Measurements from ENCODE around the gene AMHR2. TPM values are rescaled to one million over a fixed set of nuclear protein-coding genes. Genes with fewer than 3 reads are reported as not detected.
A peak's percentile ranks its signal among the peaks of the same experiment; 100 is the strongest.

The AMHR2 gene
- total RNA-seq, 1 experiment from 2014 or later: not detected

DNA sequence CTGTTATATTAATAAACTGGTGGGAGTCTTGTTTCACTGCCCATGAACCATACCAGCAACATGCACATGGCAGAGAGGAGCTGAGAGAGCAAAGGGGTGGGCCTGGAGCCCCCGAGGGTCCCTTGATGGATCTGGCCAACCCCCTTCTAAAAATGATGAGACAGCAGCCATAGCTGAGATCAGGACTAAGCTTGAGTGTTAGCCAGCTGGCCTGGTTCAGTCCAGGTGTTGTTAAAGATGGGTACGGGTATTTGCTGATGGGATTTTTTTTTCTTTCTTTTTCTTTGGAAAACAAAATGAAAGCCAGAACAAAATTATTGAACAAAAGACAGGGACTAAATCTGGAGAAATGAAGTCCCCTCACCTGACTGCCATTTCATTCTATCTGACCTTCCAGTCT, 44.2 kb downstream of the AMHR2 start:
- Histone ChIP-seq H4K20me1 (ENCODE audit: control insufficient read depth, insufficient read depth, insufficient read length) (no peaks in the 10 kb centered on the region), H3K4ac (ENCODE audit: low read depth, low read length) (no peak overlapping the region), H3K9ac (ENCODE audit: extremely low read depth, insufficient read length, low read length) (no peak overlapping the region), H3K23me2 (ENCODE audit: insufficient read length, low read depth, low read length, poor library complexity, severe bottlenecking) (no peaks in the 10 kb centered on the region), H2BK5ac (ENCODE audit: insufficient read length, low read length) (no peak overlapping the region), H3K27me3 (ENCODE audit: insufficient read depth, low read length) (no peaks in the 10 kb centered on the region), H3K9me3 (ENCODE audit: control insufficient read depth, low read depth, low read length) (no peaks in the 10 kb centered on the region), H3K4me2 (ENCODE audit: insufficient read depth, insufficient read length, low read length) (no peak overlapping the region), H3K14ac (ENCODE audit: insufficient read depth, low read length) (no peak overlapping the region), H2BK12ac (ENCODE audit: insufficient read length, low read depth, low read length) (no peak overlapping the region), H3T11ph (ENCODE audit: low read length) (no peak overlapping the region), H2BK120ac (ENCODE audit: low read depth, low read length, poor library complexity, severe bottlenecking) (peak overlapping the region; percentile 16), H4K91ac (ENCODE audit: insufficient read length, low read depth, low read length) (no peak overlapping the region), H2BK15ac (ENCODE audit: low read depth, low read length) (no peak overlapping the region), H3K27ac (ENCODE audit: insufficient read length, low read depth, low read length) (no peak overlapping the region), H4K5ac (ENCODE audit: insufficient read length, low read depth, low read length) (no peak overlapping the region), H3K18ac (ENCODE audit: insufficient read length, low read depth, low read length) (no peak overlapping the region), H2AK5ac (ENCODE audit: insufficient read length, low read length) (no peak overlapping the region), H3K79me2 (ENCODE audit: insufficient read depth, low read length) (no peaks in the 10 kb centered on the region; the same call in none of the 2 replicates), H3K4me1 (ENCODE audit: insufficient read depth, low read length) (no peaks in the 10 kb centered on the region), H3K79me1 (ENCODE audit: insufficient read depth, low read depth, low read length, poor library complexity, severe bottlenecking) (peaks cover 9% of the 10 kb centered on the region), H3K23ac (ENCODE audit: insufficient read length, low read depth, low read length) (no peak overlapping the region), H4K8ac (replicated peaks; ENCODE audit: insufficient read length, low read depth, low read length) (no peak overlapping the region), H3K56ac (ENCODE audit: insufficient read length, low read depth, low read length) (no peak overlapping the region), H2BK20ac (ENCODE audit: low read depth, low read length, poor library complexity, severe bottlenecking) (no peak overlapping the region), H2AFZ (ENCODE audit: low read length) (no peak overlapping the region)
- TF ChIP-seq, protein P1, sequence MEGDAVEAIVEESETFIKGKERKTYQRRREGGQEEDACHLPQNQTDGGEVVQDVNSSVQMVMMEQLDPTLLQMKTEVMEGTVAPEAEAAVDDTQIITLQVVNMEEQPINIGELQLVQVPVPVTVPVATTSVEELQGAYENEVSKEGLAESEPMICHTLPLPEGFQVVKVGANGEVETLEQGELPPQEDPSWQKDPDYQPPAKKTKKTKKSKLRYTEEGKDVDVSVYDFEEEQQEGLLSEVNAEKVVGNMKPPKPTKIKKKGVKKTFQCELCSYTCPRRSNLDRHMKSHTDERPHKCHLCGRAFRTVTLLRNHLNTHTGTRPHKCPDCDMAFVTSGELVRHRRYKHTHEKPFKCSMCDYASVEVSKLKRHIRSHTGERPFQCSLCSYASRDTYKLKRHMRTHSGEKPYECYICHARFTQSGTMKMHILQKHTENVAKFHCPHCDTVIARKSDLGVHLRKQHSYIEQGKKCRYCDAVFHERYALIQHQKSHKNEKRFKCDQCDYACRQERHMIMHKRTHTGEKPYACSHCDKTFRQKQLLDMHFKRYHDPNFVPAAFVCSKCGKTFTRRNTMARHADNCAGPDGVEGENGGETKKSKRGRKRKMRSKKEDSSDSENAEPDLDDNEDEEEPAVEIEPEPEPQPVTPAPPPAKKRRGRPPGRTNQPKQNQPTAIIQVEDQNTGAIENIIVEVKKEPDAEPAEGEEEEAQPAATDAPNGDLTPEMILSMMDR (conservative IDR thresholded peaks at IDR 0.05): no peak
- no CpG with 5 or more reads among the region's 2 CpGs for WGBS (ENCODE audit: extremely low coverage, insufficient read length, low lambda C conversion rate)
- H3K27me3 Mint-ChIP-seq (ENCODE audit: low read depth): no peaks in the 10 kb centered on the region
- H3K4me1 Mint-ChIP-seq: peaks cover 26 to 51% of the 10 kb centered on the region in 2 experiments
- no peak overlapping the region for H3K4me3 Mint-ChIP-seq
- H3K9me3 Mint-ChIP-seq: no peaks in the 10 kb centered on the region; a peak in 1 of 5 replicates
- H3K27ac Mint-ChIP-seq: peak overlapping the region in 1 of 3 experiments; percentile 92; a peak in 2 of 7 replicates
- H3K36me3 Mint-ChIP-seq (ENCODE audit: insufficient read depth in 1 of 3, low read depth in 3 of 3): peaks cover 74 to 99% (median 96%) of the 10 kb centered on the region in 3 experiments
- no peak for DNase-seq
